PC-3 (cell line): ENCODE measurements around the gene MIDN. TPM values are rescaled to one million over a fixed set of nuclear protein-coding genes. Genes with fewer than 3 reads are reported as not detected.
A peak's percentile ranks its signal among the peaks of the same experiment; 100 is the strongest.

Experiments used
- ATAC-seq: fragments of 200-7000 bp; cut with Tn5 transposase; 2 replicates; pipeline ENCODE4 v1.9.1; 2020; ENCODE audit warnings: mild to moderate bottlenecking, moderate library complexity
- BruUV-seq: library from RNA; stranded (reverse); fragments of 400-500 nt; replicated peaks from 2 replicates; lab custom pipeline; 2021; lab: Mats Ljungman, UMichigan
- CTCF ChIA-PET: fragments of 300-600 bp; sonication (Branson Sonifier 250); formaldehyde crosslinking; loops from one replicate; lab custom pipeline; 2022; ENCODE audit warnings: antibody characterized with exemption; lab: Charles Lee
- POLR2A ChIA-PET: fragments of 300-600 bp; sonication (Branson Sonifier 250); formaldehyde crosslinking; loops from one replicate; lab custom pipeline; 2022; ENCODE audit warnings: antibody characterized with exemption; ENCODE audit not compliant: unreplicated experiment; lab: Charles Lee
- DNase-seq: peaks from one replicate; pipeline ENCODE4 v3.0.0-alpha.2; 2015
- H2AFZ ChIP-seq: fragments of 300-600 bp; sonication (generic); 2 replicates; pipeline ENCODE4 v1.6.0; 2016; ENCODE audit warnings: antibody characterized with exemption, low read length
- H3F3A ChIP-seq: fragments of 300-600 bp; sonication (generic); one replicate; pipeline ENCODE4 v1.6.0; 2017; ENCODE audit warnings: antibody characterized with exemption, low read length, control low read depth, mild to moderate bottlenecking; ENCODE audit not compliant: unreplicated experiment
- H3K27ac ChIP-seq: fragments of 300-600 bp; sonication (generic); 2 replicates; pipeline ENCODE4 v1.5.1; 2016; ENCODE audit warnings: mild to moderate bottlenecking, low read length
- H3K27me3 ChIP-seq: fragments of 300-600 bp; sonication (generic); 2 replicates; pipeline ENCODE4 v1.6.1; 2016; ENCODE audit warnings: low read length, mixed read lengths
- H3K36me3 ChIP-seq: fragments of 300-600 bp; sonication (generic); 2 replicates; pipeline ENCODE4 v1.6.1; 2016; ENCODE audit warnings: low read depth, mixed run types, low read length, mixed read lengths
- H3K4me1 ChIP-seq: fragments of 300-600 bp; sonication (generic); 2 replicates; pipeline ENCODE4 v1.5.1; 2016; ENCODE audit warnings: low read length; ENCODE audit not compliant: insufficient read depth
- H3K4me2 ChIP-seq: fragments of 300-600 bp; sonication (generic); 2 replicates; pipeline ENCODE4 v1.6.0; 2016; ENCODE audit warnings: low read length
- H3K4me3 ChIP-seq: fragments of 300-600 bp; sonication (generic); 2 replicates; pipeline ENCODE4 v1.5.1; 2016; ENCODE audit warnings: mild to moderate bottlenecking, low read length, mixed read lengths
- H3K79me2 ChIP-seq: fragments of 300-600 bp; sonication (generic); 2 replicates; pipeline ENCODE4 v1.6.1; 2017; ENCODE audit warnings: low read length, mixed read lengths
- H3K9ac ChIP-seq: fragments of 300-600 bp; sonication (generic); 2 replicates; pipeline ENCODE4 v1.6.0; 2016; ENCODE audit warnings: mild to moderate bottlenecking, low read length
- H3K9me2 ChIP-seq: fragments of 300-600 bp; sonication (generic); replicated peaks from 2 replicates; pipeline ENCODE4 v1.6.1; 2016; ENCODE audit warnings: mixed run types, low read length, mixed read lengths
- H3K9me3 ChIP-seq: fragments of 300-600 bp; sonication (generic); 2 replicates; pipeline ENCODE4 v1.6.1; 2016; ENCODE audit warnings: low read length, mixed read lengths
- H4K20me1 ChIP-seq: fragments of 300-600 bp; sonication (generic); 2 replicates; pipeline ENCODE4 v1.6.1; 2016; ENCODE audit warnings: low read length, mixed read lengths
- EZH2 ChIP-seq: fragments of 300-600 bp; sonication (generic); IDR thresholded peaks from one replicate; pipeline ENCODE4 v1.6.1; 2017; ENCODE audit warnings: antibody characterized with exemption, mild to moderate bottlenecking, low read length; ENCODE audit not compliant: unreplicated experiment
- EZH2phosphoT487 ChIP-seq: fragments of 300-600 bp; sonication (generic); IDR thresholded peaks from 2 replicates; pipeline ENCODE4 v1.6.1; 2018; ENCODE audit warnings: mild to moderate bottlenecking, antibody characterized with exemption, low read length, borderline replicate concordance
- intact Hi-C: fragments of 100-400 bp; cut with micrococcal nuclease; formaldehyde crosslinking; loops from 2 replicates; pipeline ENCODE4 v1.9.0; 2023
- total RNA-seq: library from RNA; depleted of rRNA; stranded (reverse); fragments of >200 nt; gene quantifications from 2 replicates; pipeline ENCODE4 v1.2.3, GENCODE V29; 2014
- TF ChIP-seq, protein P1 (sequence below): fragments of 300-600 bp; sonication (generic); conservative IDR thresholded peaks from 2 replicates; pipeline ENCODE4 v1.5.1; 2017; ENCODE audit warnings: antibody characterized with exemption, low read depth, mild to moderate bottlenecking, low read length

Gene MIDN
- total RNA-seq, 1 experiment from 2014 or later = 17.3 TPM

- Histone ChIP-seq H3K36me3 (no peaks in the 10 kb centered on the region), H4K20me1 (0 out of 2 replicates have a peak, but pooled peaks cover 2% of the 10 kb centered on the region), H3F3A (no peaks in the 10 kb centered on the region), H3K4me1 (peaks cover 8% of the 10 kb centered on the region), H3K79me2 (peaks cover 29% of the 10 kb centered on the region), H3K27ac (no peak overlapping the region), H3K9ac (no peak overlapping the region), H3K4me2 (no peak overlapping the region), H3K27me3 (no peaks in the 10 kb centered on the region), H3K9me3 (no peaks in the 10 kb centered on the region), H2AFZ (no peak overlapping the region), H3K9me2 (no peaks in the 10 kb centered on the region), H3K4me3 (no peak overlapping the region)
- DNase-seq (peak; percentile 27), ATAC-seq (peak; percentile 39; the same call in 1 of the 2 replicates)
- intact Hi-C loops = no loop called here
- BruUV-seq = no TSS peak
- CTCF ChIA-PET = no interaction called here
- POLR2A ChIA-PET = no interaction called here
- TF ChIP-seq, protein P1, sequence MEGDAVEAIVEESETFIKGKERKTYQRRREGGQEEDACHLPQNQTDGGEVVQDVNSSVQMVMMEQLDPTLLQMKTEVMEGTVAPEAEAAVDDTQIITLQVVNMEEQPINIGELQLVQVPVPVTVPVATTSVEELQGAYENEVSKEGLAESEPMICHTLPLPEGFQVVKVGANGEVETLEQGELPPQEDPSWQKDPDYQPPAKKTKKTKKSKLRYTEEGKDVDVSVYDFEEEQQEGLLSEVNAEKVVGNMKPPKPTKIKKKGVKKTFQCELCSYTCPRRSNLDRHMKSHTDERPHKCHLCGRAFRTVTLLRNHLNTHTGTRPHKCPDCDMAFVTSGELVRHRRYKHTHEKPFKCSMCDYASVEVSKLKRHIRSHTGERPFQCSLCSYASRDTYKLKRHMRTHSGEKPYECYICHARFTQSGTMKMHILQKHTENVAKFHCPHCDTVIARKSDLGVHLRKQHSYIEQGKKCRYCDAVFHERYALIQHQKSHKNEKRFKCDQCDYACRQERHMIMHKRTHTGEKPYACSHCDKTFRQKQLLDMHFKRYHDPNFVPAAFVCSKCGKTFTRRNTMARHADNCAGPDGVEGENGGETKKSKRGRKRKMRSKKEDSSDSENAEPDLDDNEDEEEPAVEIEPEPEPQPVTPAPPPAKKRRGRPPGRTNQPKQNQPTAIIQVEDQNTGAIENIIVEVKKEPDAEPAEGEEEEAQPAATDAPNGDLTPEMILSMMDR = peak; percentile 59
- TF ChIP-seq EZH2phosphoT487 = no peak
Observed at GRCh38 chr19:1220976-1221903, 27.1 kb upstream of the MIDN start.

GRCh38 chr19:1221904-1222255, 26.5 kb upstream of the MIDN start:
- Histone ChIP-seq H3K36me3 (no peaks in the 10 kb centered on the region), H3K4me1 (peaks cover 1% of the 10 kb centered on the region), H3K4me3 (no peak overlapping the region), H4K20me1 (0 out of 2 replicates have a peak, but pooled peaks cover 2% of the 10 kb centered on the region), H3K27me3 (no peaks in the 10 kb centered on the region), H3K9ac (no peak overlapping the region), H2AFZ (no peak overlapping the region), H3K4me2 (no peak overlapping the region), H3K79me2 (peaks cover 23% of the 10 kb centered on the region), H3F3A (no peaks in the 10 kb centered on the region), H3K9me3 (no peaks in the 10 kb centered on the region), H3K27ac (no peak overlapping the region), H3K9me2 (no peaks in the 10 kb centered on the region)
- TF ChIP-seq EZH2 (no peak), EZH2phosphoT487 (no peak)
- TF ChIP-seq, protein P1 = no peak
- ATAC-seq (no peak), DNase-seq (no peak)
- no TSS peak for BruUV-seq
- ChIA-PET POLR2A (no interaction called here), CTCF (no interaction called here)
- intact Hi-C loops = no loop called here

DNA sequence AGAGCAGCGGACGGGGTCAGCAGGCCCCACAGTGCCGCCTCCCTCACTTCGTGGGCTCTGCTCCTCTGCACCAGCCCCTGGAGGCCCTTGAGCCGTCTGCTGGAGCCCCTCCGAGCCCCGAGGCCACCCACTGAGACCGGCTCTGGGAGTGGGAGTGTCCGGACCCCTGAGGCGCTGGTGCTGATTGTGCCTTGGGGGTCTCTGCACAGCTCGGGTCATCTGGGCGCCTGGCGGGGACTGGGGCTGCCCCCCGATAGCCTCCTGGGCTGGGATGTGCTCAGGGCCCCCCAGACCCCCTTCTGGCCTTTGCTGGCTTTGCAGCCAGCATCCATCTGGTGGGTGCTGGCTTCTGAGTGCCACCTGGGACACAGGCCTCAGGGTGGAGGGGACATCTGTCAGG, 26.0 kb upstream of the MIDN start:
- intact Hi-C loops = no loop called here
- Histone ChIP-seq H3K9me3 (no peaks in the 10 kb centered on the region), H3K9ac (no peak overlapping the region)

More for the DNA sequence above, 26.0 kb upstream of the MIDN start:
- ChIA-PET POLR2A (no interaction called here), CTCF (no interaction called here)
- Histone ChIP-seq H3K4me3 (no peak overlapping the region), H2AFZ (no peak overlapping the region), H3F3A (no peaks in the 10 kb centered on the region), H3K9me2 (no peaks in the 10 kb centered on the region), H3K36me3 (no peaks in the 10 kb centered on the region), H3K27me3 (no peaks in the 10 kb centered on the region), H3K79me2 (peaks cover 18% of the 10 kb centered on the region), H3K4me2 (no peak overlapping the region), H3K27ac (no peak overlapping the region), H4K20me1 (0 out of 2 replicates have a peak, but pooled peaks cover 2% of the 10 kb centered on the region), H3K4me1 (no peaks in the 10 kb centered on the region)
- ATAC-seq = no peak
- BruUV-seq = no TSS peak
- DNase-seq = no peak
- TF ChIP-seq EZH2phosphoT487 = no peak
- TF ChIP-seq, protein P1 = no peak
